ENCODE results near the gene ATG101.

DNA sequence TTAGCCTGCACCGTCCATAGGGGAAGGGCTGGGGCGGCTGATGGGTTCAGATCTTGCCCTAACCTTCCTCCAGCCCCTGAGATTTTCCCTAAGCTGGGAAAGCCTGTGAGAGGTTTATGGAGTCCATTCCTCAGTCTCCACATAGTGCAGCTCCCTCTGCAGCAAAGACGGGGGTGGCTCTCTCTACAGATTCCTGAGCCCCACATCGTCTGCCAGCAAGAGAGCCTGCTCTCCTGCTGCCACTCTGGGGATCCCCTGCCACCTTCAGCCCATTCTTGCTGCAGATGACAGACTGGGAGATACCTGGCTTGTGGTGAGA lies 12.8 kb downstream of the ATG101 start:
- TF ChIP-seq, protein P1, sequence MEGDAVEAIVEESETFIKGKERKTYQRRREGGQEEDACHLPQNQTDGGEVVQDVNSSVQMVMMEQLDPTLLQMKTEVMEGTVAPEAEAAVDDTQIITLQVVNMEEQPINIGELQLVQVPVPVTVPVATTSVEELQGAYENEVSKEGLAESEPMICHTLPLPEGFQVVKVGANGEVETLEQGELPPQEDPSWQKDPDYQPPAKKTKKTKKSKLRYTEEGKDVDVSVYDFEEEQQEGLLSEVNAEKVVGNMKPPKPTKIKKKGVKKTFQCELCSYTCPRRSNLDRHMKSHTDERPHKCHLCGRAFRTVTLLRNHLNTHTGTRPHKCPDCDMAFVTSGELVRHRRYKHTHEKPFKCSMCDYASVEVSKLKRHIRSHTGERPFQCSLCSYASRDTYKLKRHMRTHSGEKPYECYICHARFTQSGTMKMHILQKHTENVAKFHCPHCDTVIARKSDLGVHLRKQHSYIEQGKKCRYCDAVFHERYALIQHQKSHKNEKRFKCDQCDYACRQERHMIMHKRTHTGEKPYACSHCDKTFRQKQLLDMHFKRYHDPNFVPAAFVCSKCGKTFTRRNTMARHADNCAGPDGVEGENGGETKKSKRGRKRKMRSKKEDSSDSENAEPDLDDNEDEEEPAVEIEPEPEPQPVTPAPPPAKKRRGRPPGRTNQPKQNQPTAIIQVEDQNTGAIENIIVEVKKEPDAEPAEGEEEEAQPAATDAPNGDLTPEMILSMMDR (IDR thresholded peaks at IDR 0.05) = no peak
- TF ChIP-seq POLR2A (IDR thresholded peaks at IDR 0.05) = no peak
